HepG2 (cell line): ENCODE data around the gene ZSWIM7. TPM values are rescaled to one million over a fixed set of nuclear protein-coding genes. Genes with fewer than 3 reads are reported as not detected.

ENCODE experiments used
- DR1 ChIP-seq: sonication (generic); formaldehyde crosslinking; IDR thresholded peaks from 2 replicates; pipeline ENCODE4 v1.8.0; 2021; ENCODE audit warnings: mild to moderate bottlenecking, missing genetic modification reagents, inconsistent platforms
- GTF2F1 ChIP-seq: fragments of 150-350 bp; IDR thresholded peaks from 2 replicates; pipeline ENCODE4 v1.6.1; 2014; ENCODE audit warnings: low read length
- KLF12 ChIP-seq: sonication (generic); formaldehyde crosslinking; IDR thresholded peaks from 2 replicates; pipeline ENCODE4 v1.4.0; 2020; ENCODE audit warnings: missing genetic modification reagents, borderline replicate concordance
- KLF9 ChIP-seq: IDR thresholded peaks from 2 replicates; pipeline ENCODE4 v1.6.1; 2016; ENCODE audit warnings: low read depth
- MXD4 ChIP-seq: IDR thresholded peaks from 2 replicates; pipeline ENCODE4 v1.6.1; 2016; ENCODE audit warnings: mild to moderate bottlenecking, missing biosample characterization, missing genetic modification reagents
- NPAS2 ChIP-seq: sonication (generic); formaldehyde crosslinking; IDR thresholded peaks from 2 replicates; pipeline ENCODE4 v1.8.0; 2022; ENCODE audit warnings: mild to moderate bottlenecking, missing genetic modification reagents, borderline replicate concordance
- REL ChIP-seq: sonication (generic); formaldehyde crosslinking; conservative IDR thresholded peaks from 2 replicates; pipeline ENCODE4 v1.8.0; 2022; ENCODE audit warnings: mild to moderate bottlenecking, missing genetic modification reagents, moderate library complexity
- ZC3H13 ChIP-seq: sonication (generic); formaldehyde crosslinking; IDR thresholded peaks from 2 replicates; pipeline ENCODE4 v1.8.1; 2023; ENCODE audit warnings: mild to moderate bottlenecking, missing genetic modification reagents, moderate library complexity
- ZNF530 ChIP-seq: sonication (generic); formaldehyde crosslinking; IDR thresholded peaks from 2 replicates; pipeline ENCODE4 v1.5.0; 2020; ENCODE audit warnings: low read depth, mild to moderate bottlenecking, missing genetic modification reagents
- ZNF577 ChIP-seq: sonication (generic); formaldehyde crosslinking; IDR thresholded peaks from 2 replicates; pipeline ENCODE4 v1.4.0; 2020; ENCODE audit warnings: mild to moderate bottlenecking, low read depth, missing genetic modification reagents, borderline replicate concordance
- ZNF644 ChIP-seq: IDR thresholded peaks from 2 replicates; pipeline ENCODE4 v1.6.1; 2016; ENCODE audit warnings: low read depth
- ZNF768 ChIP-seq: sonication (generic); formaldehyde crosslinking; IDR thresholded peaks from 2 replicates; pipeline ENCODE4 v1.4.0; 2020; ENCODE audit warnings: missing genetic modification reagents
- polyA plus RNA-seq, 8 experiments: library from polyadenylated mRNA; depleted of rRNA in 3 of 8; stranded (reverse) in 7 of 8; unstranded in 1 of 8; fragments of >200 nt; fragmentation: Illumina TruSeq in 4 of 8; extraction: Trizol in 4 of 8; gene quantifications; 2 replicates each; pipeline versions ENCODE4 v1.2.1 to v1.2.3, GENCODE V29; 2011 to 2016; ENCODE audit warnings: low read depth in 4 of 8, missing spikeins in 1 of 8, mixed read lengths in 1 of 8; ENCODE audit not compliant: insufficient read depth in 1 of 8
- total RNA-seq, 5 experiments: library from RNA; depleted of rRNA; stranded (reverse); fragments of >200 nt; fragmentation: Illumina TruSeq; extraction: Trizol; gene quantifications; 2 replicates each; pipeline ENCODE4 v1.2.3, GENCODE V29; 2016; ENCODE audit warnings: low read depth in 1 of 5
- TF ChIP-seq, protein P1 (sequence below): sonication (generic); formaldehyde crosslinking; IDR thresholded peaks from 2 replicates; pipeline ENCODE4 v1.4.0; 2020; ENCODE audit warnings: missing genetic modification reagents
- TF ChIP-seq, protein P2 (sequence below): sonication (generic); formaldehyde crosslinking; IDR thresholded peaks from 2 replicates; pipeline ENCODE4 v1.4.0; 2020; ENCODE audit warnings: missing genetic modification reagents, borderline replicate concordance
- TF ChIP-seq, protein P3 (sequence below): sonication (generic); formaldehyde crosslinking; IDR thresholded peaks from 2 replicates; pipeline ENCODE4 v1.8.1; 2023; ENCODE audit warnings: mild to moderate bottlenecking, missing genetic modification reagents
- TF ChIP-seq, protein P4 (sequence below): sonication (generic); formaldehyde crosslinking; conservative IDR thresholded peaks from 2 replicates; pipeline ENCODE4 v1.4.0; 2020; ENCODE audit warnings: missing genetic modification reagents
- TF ChIP-seq, protein P5 (sequence below): sonication (generic); formaldehyde crosslinking; conservative IDR thresholded peaks from 2 replicates; pipeline ENCODE4 v1.4.0; 2020; ENCODE audit warnings: missing genetic modification reagents

The ZSWIM7 gene
- total and polyA plus RNA-seq, 2 of the 13 experiments (the other 11 are each of a cell fraction or from before 2014, with no cell fraction given): 13.1 to 28.1 TPM

DNA sequence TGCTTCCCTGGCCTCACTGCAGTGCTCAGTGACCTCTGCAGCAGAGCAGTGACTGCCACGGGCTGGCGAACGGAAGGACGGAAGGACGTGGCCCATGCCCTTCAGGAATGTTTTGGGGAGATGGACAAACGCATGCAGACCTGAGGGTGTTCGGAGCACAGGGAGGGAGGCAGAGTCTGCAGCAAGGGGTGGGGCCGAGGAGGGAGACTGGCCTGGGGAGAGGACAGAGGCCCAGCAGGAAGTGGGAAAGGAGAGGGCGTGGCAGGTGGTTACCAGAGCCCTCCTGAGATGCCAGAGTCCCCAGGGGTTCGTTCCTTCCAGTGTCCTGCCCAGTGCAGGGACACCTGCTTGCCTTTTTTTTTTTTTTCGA lies 32.6 kb downstream of the ZSWIM7 start (continued):
- TF ChIP-seq, protein P1, sequence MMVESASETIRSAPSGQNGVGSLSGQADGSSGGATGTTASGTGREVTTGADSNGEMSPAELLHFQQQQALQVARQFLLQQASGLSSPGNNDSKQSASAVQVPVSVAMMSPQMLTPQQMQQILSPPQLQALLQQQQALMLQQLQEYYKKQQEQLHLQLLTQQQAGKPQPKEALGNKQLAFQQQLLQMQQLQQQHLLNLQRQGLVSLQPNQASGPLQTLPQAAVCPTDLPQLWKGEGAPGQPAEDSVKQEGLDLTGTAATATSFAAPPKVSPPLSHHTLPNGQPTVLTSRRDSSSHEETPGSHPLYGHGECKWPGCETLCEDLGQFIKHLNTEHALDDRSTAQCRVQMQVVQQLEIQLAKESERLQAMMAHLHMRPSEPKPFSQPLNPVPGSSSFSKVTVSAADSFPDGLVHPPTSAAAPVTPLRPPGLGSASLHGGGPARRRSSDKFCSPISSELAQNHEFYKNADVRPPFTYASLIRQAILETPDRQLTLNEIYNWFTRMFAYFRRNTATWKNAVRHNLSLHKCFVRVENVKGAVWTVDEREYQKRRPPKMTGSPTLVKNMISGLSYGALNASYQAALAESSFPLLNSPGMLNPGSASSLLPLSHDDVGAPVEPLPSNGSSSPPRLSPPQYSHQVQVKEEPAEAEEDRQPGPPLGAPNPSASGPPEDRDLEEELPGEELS (CRISPR knock-in tag): peak; percentile 45
- no peak for TF ChIP-seq ZC3H13 (CRISPR knock-in tag)
- no peak for TF ChIP-seq NPAS2 (CRISPR knock-in tag)
- peak; percentile 15; the same call in 1 of the 2 replicates for TF ChIP-seq ZNF768
- no peak for TF ChIP-seq DR1 (CRISPR knock-in tag)
- peak; percentile 28; the same call in 1 of the 2 replicates for TF ChIP-seq KLF9 (CRISPR knock-in tag)
- no peak for TF ChIP-seq ZNF577 (CRISPR knock-in tag)
- TF ChIP-seq, protein P2, sequence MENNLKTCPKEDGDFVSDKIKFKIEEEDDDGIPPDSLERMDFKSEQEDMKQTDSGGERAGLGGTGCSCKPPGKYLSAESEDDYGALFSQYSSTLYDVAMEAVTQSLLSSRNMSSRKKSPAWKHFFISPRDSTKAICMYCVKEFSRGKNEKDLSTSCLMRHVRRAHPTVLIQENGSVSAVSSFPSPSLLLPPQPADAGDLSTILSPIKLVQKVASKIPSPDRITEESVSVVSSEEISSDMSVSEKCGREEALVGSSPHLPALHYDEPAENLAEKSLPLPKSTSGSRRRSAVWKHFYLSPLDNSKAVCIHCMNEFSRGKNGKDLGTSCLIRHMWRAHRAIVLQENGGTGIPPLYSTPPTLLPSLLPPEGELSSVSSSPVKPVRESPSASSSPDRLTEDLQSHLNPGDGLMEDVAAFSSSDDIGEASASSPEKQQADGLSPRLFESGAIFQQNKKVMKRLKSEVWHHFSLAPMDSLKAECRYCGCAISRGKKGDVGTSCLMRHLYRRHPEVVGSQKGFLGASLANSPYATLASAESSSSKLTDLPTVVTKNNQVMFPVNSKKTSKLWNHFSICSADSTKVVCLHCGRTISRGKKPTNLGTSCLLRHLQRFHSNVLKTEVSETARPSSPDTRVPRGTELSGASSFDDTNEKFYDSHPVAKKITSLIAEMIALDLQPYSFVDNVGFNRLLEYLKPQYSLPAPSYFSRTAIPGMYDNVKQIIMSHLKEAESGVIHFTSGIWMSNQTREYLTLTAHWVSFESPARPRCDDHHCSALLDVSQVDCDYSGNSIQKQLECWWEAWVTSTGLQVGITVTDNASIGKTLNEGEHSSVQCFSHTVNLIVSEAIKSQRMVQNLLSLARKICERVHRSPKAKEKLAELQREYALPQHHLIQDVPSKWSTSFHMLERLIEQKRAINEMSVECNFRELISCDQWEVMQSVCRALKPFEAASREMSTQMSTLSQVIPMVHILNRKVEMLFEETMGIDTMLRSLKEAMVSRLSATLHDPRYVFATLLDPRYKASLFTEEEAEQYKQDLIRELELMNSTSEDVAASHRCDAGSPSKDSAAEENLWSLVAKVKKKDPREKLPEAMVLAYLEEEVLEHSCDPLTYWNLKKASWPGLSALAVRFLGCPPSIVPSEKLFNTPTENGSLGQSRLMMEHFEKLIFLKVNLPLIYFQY: no peak
- 0 out of 2 replicates have a peak, but pooled peaks have one; percentile 33 for TF ChIP-seq MXD4
- 0 out of 2 replicates have a peak, but pooled peaks have one; percentile 7 for TF ChIP-seq KLF12 (CRISPR knock-in tag)
- TF ChIP-seq, protein P3, sequence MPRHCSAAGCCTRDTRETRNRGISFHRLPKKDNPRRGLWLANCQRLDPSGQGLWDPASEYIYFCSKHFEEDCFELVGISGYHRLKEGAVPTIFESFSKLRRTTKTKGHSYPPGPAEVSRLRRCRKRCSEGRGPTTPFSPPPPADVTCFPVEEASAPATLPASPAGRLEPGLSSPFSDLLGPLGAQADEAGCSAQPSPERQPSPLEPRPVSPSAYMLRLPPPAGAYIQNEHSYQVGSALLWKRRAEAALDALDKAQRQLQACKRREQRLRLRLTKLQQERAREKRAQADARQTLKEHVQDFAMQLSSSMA (CRISPR knock-in tag): no peak
- no peak for TF ChIP-seq ZNF644
- TF ChIP-seq ZNF530 (CRISPR knock-in tag): no peak
- TF ChIP-seq GTF2F1: no peak
- TF ChIP-seq, protein P4, sequence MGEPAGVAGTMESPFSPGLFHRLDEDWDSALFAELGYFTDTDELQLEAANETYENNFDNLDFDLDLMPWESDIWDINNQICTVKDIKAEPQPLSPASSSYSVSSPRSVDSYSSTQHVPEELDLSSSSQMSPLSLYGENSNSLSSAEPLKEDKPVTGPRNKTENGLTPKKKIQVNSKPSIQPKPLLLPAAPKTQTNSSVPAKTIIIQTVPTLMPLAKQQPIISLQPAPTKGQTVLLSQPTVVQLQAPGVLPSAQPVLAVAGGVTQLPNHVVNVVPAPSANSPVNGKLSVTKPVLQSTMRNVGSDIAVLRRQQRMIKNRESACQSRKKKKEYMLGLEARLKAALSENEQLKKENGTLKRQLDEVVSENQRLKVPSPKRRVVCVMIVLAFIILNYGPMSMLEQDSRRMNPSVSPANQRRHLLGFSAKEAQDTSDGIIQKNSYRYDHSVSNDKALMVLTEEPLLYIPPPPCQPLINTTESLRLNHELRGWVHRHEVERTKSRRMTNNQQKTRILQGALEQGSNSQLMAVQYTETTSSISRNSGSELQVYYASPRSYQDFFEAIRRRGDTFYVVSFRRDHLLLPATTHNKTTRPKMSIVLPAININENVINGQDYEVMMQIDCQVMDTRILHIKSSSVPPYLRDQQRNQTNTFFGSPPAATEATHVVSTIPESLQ (CRISPR knock-in tag): no peak
- no peak for TF ChIP-seq REL (CRISPR knock-in tag)
- TF ChIP-seq, protein P5, sequence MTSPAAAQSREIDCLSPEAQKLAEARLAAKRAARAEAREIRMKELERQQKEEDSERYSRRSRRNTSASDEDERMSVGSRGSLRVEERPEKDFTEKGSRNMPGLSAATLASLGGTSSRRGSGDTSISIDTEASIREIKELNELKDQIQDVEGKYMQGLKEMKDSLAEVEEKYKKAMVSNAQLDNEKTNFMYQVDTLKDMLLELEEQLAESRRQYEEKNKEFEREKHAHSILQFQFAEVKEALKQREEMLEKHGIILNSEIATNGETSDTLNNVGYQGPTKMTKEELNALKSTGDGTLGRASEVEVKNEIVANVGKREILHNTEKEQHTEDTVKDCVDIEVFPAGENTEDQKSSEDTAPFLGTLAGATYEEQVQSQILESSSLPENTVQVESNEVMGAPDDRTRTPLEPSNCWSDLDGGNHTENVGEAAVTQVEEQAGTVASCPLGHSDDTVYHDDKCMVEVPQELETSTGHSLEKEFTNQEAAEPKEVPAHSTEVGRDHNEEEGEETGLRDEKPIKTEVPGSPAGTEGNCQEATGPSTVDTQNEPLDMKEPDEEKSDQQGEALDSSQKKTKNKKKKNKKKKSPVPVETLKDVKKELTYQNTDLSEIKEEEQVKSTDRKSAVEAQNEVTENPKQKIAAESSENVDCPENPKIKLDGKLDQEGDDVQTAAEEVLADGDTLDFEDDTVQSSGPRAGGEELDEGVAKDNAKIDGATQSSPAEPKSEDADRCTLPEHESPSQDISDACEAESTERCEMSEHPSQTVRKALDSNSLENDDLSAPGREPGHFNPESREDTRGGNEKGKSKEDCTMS (CRISPR knock-in tag): no peak
